H1 (cell line): ENCODE data around the gene IGSF9. TPM values are rescaled to one million over a fixed set of nuclear protein-coding genes. Genes with fewer than 3 reads are reported as not detected.

Source experiments
- CTCF ChIA-PET: fragments of 300-600 bp; sonication (Branson Sonifier 250); formaldehyde crosslinking; loops from one replicate; lab custom pipeline; 2021; ENCODE audit not compliant: partially characterized antibody; lab: Charles Lee
- POLR2A ChIA-PET: fragments of 300-600 bp; sonication (Branson Sonifier 250); formaldehyde crosslinking; loops from one replicate; lab custom pipeline; 2021; ENCODE audit warnings: inconsistent platforms; ENCODE audit not compliant: partially characterized antibody; lab: Charles Lee
- DNase-seq, 2 experiments: peaks; one replicate each; pipeline versions ENCODE4 v3.0.0 to v3.0.0-alpha.2; 2010 to 2022; ENCODE audit warnings: low spot score in 2 of 2, low read depth in 1 of 2, mixed read lengths in 1 of 2
- FAIRE-seq: peaks from 2 replicates; lab custom pipeline; 2011; peaks lifted over from hg19 to GRCh38; lab: Jason Lieb, UNC
- H2AFZ ChIP-seq: 2 replicates; pipeline ENCODE4 v1.8.1; 2012; ENCODE audit warnings: low read length, inconsistent platforms
- H2AK5ac ChIP-seq: 2 replicates; pipeline ENCODE4 v1.6.1; 2013; ENCODE audit warnings: low read depth, low read length
- H2BK120ac ChIP-seq: replicated peaks from 2 replicates; pipeline ENCODE3; 2013; ENCODE audit warnings: low read depth, low read length, inconsistent platforms
- H2BK12ac ChIP-seq: 2 replicates; pipeline ENCODE4 v1.6.1; 2013; ENCODE audit warnings: low read depth, low read length
- H2BK15ac ChIP-seq: 2 replicates; pipeline ENCODE4 v1.6.1; 2013; ENCODE audit warnings: low read length
- H2BK20ac ChIP-seq: 2 replicates; pipeline ENCODE4 v1.6.1; 2013; ENCODE audit warnings: low read length
- H2BK5ac ChIP-seq: 2 replicates; pipeline ENCODE4 v1.6.1; 2013; ENCODE audit warnings: low read depth, low read length
- H3K14ac ChIP-seq: 2 replicates; pipeline ENCODE4 v1.6.1; 2013; ENCODE audit warnings: inconsistent platforms; ENCODE audit not compliant: insufficient read length
- H3K18ac ChIP-seq: 2 replicates; pipeline ENCODE4 v1.6.1; 2013; ENCODE audit warnings: low read length; ENCODE audit errors: extremely low read depth
- H3K23ac ChIP-seq: 2 replicates; pipeline ENCODE4 v1.6.1; 2013; ENCODE audit warnings: inconsistent platforms; ENCODE audit not compliant: insufficient read length
- H3K23me2 ChIP-seq: 2 replicates; pipeline ENCODE4 v1.6.1; 2013; ENCODE audit warnings: low read depth, low read length
- H3K27ac ChIP-seq: 2 replicates; pipeline ENCODE4 v1.6.1; 2011; ENCODE audit warnings: low read depth, low read length, inconsistent platforms
- H3K27me3 ChIP-seq, 4 experiments: replicated peaks in 1 of 4; 1 replicate in 1 of 4; 2 replicates in 3 of 4; pipeline versions ENCODE4 v1.6.1 to v1.8.1; 2011 to 2013; ENCODE audit warnings: low read length in 3 of 4, mild to moderate bottlenecking in 3 of 4, inconsistent platforms in 2 of 4, mixed read lengths in 2 of 4, moderate library complexity in 1 of 4; ENCODE audit not compliant: control insufficient read depth in 3 of 4, insufficient read depth in 3 of 4; ENCODE audit errors: extremely low read depth in 1 of 4
- H3K36me3 ChIP-seq, 4 experiments: 2 replicates each; pipeline versions ENCODE4 v1.6.1 to v1.8.1; 2011 to 2013; ENCODE audit warnings: mild to moderate bottlenecking in 4 of 4, low read length in 3 of 4, moderate library complexity in 2 of 4, control low read depth in 1 of 4, inconsistent platforms in 1 of 4; ENCODE audit not compliant: insufficient read depth in 4 of 4, control insufficient read depth in 2 of 4
- H3K4ac ChIP-seq: replicated peaks from 2 replicates; pipeline ENCODE3; 2013; ENCODE audit warnings: low read length, low read depth, mixed read lengths, inconsistent platforms; ENCODE audit not compliant: insufficient read length
- H3K4me1 ChIP-seq, 4 experiments: replicated peaks in 1 of 4; 1 replicate in 1 of 4; 2 replicates in 3 of 4; pipeline versions ENCODE4 v1.6.1 to v1.8.1; 2011 to 2013; ENCODE audit warnings: low read length in 3 of 4, inconsistent platforms in 2 of 4, mixed read lengths in 1 of 4; ENCODE audit not compliant: insufficient read depth in 4 of 4, control insufficient read depth in 3 of 4
- H3K4me2 ChIP-seq, 2 experiments: 2 replicates each; pipeline versions ENCODE4 v1.6.1 to v1.8.1; 2011 to 2013; ENCODE audit warnings: low read depth in 2 of 2, low read length in 2 of 2, control low read depth in 1 of 2, inconsistent platforms in 1 of 2, mild to moderate bottlenecking in 1 of 2; ENCODE audit not compliant: insufficient read depth in 1 of 2
- H3K4me3 ChIP-seq, 4 experiments: fragments of 200-600, 300-600 bp in 1 of 4; sonication (generic), shearing (Covaris generic), sonication (Bioruptor Twin) in 1 of 4; 2 replicates each; pipeline versions ENCODE4 v1.5.1 to v1.8.1; 2011 to 2016; ENCODE audit warnings: low read length in 4 of 4, low read depth in 3 of 4, control low read depth in 2 of 4, inconsistent platforms in 2 of 4, mild to moderate bottlenecking in 2 of 4, mixed read lengths in 1 of 4, moderate library complexity in 1 of 4; ENCODE audit not compliant: insufficient read depth in 2 of 4; ENCODE audit errors: extremely low read depth in 1 of 4
- H3K56ac ChIP-seq: replicated peaks from 2 replicates; pipeline ENCODE3; 2013; ENCODE audit warnings: low read depth, mild to moderate bottlenecking, mixed read lengths, low read length, inconsistent platforms; ENCODE audit not compliant: insufficient read length
- H3K79me1 ChIP-seq: 2 replicates; pipeline ENCODE4 v1.6.1; 2013; ENCODE audit warnings: low read depth, low read length, control low read depth
- H3K79me2 ChIP-seq, 2 experiments: 2 replicates each; pipeline versions ENCODE4 v1.6.1 to v1.8.1; 2012 to 2013; ENCODE audit warnings: low read length in 2 of 2, mild to moderate bottlenecking in 2 of 2, inconsistent platforms in 1 of 2; ENCODE audit not compliant: insufficient read depth in 2 of 2, control insufficient read depth in 1 of 2
- H3K9ac ChIP-seq, 4 experiments: replicated peaks in 1 of 4; 1 replicate in 1 of 4; 2 replicates in 3 of 4; pipeline versions ENCODE4 v1.6.1 to v1.8.1; 2011 to 2013; ENCODE audit warnings: low read depth in 3 of 4, low read length in 3 of 4, control low read depth in 2 of 4, mild to moderate bottlenecking in 2 of 4, moderate library complexity in 2 of 4, inconsistent platforms in 1 of 4; ENCODE audit errors: extremely low read depth in 1 of 4
- H3K9me3 ChIP-seq, 2 experiments: 2 replicates each; pipeline versions ENCODE4 v1.6.1 to v1.8.1; 2012 to 2013; ENCODE audit warnings: mild to moderate bottlenecking in 2 of 2, moderate library complexity in 2 of 2, control low read depth in 1 of 2, inconsistent platforms in 1 of 2, low read depth in 1 of 2, low read length in 1 of 2, mixed read lengths in 1 of 2; ENCODE audit not compliant: insufficient read depth in 2 of 2
- H4K20me1 ChIP-seq, 2 experiments: replicated peaks in 1 of 2; 2 replicates each; pipeline versions ENCODE3 to v1.8.1; 2011 to 2013; ENCODE audit warnings: inconsistent platforms in 2 of 2, low read length in 2 of 2, mild to moderate bottlenecking in 1 of 2; ENCODE audit not compliant: insufficient read depth in 2 of 2, control insufficient read depth in 1 of 2
- H4K5ac ChIP-seq: 2 replicates; pipeline ENCODE4 v1.6.1; 2013; ENCODE audit warnings: low read length, low read depth, mixed read lengths, inconsistent platforms; ENCODE audit not compliant: insufficient read length
- H4K8ac ChIP-seq: 2 replicates; pipeline ENCODE4 v1.8.0; 2013; ENCODE audit warnings: mild to moderate bottlenecking, moderate library complexity, low read length, inconsistent platforms; ENCODE audit not compliant: insufficient read depth; ENCODE audit errors: extremely low read depth
- H4K91ac ChIP-seq: replicated peaks from 2 replicates; pipeline ENCODE3; 2013; ENCODE audit warnings: low read length, mixed read lengths, inconsistent platforms; ENCODE audit not compliant: insufficient read length
- FOSL1 ChIP-seq: IDR thresholded peaks from 2 replicates; pipeline ENCODE4 v1.6.1; 2011; ENCODE audit warnings: mild to moderate bottlenecking, low read depth, low read length, moderate library complexity; ENCODE audit not compliant: insufficient read depth
- GTF2F1 ChIP-seq: IDR thresholded peaks from 2 replicates; pipeline ENCODE4 v1.6.1; 2012; ENCODE audit warnings: low read depth, low read length, improper control_type of control experiment, borderline replicate concordance
- HDAC2 ChIP-seq, 2 experiments: fragments of 300-600 bp in 1 of 2; sonication (generic) in 1 of 2; IDR thresholded peaks; 2 replicates each; pipeline ENCODE4 v1.6.1; 2011 to 2012; ENCODE audit warnings: low read depth in 2 of 2, low read length in 2 of 2, mild to moderate bottlenecking in 2 of 2, moderate library complexity in 2 of 2, borderline replicate concordance in 1 of 2, inconsistent platforms in 1 of 2
- KDM5A ChIP-seq: fragments of 200-600 bp; IDR thresholded peaks from 2 replicates; pipeline ENCODE4 v1.7.1; 2012; ENCODE audit warnings: mild to moderate bottlenecking, low read length, inconsistent platforms, mixed read lengths
- MAX ChIP-seq: IDR thresholded peaks from 2 replicates; pipeline ENCODE4 v1.6.1; 2012; ENCODE audit warnings: inconsistent platforms
- NANOG ChIP-seq: IDR thresholded peaks from 2 replicates; pipeline ENCODE4 v1.6.1; 2011; ENCODE audit warnings: low read length, low read depth, mild to moderate bottlenecking, inconsistent platforms; ENCODE audit not compliant: insufficient read depth, poor library complexity, severe bottlenecking
- WGBS, 2 experiments: shearing (Covaris generic) in 1 of 2; methylation state at CpG; one replicate each; pipeline versions ENCODE4 v1.1.6 to v1.1.7; 2013 to 2015; ENCODE audit warnings: low lambda C conversion rate in 2 of 2, mixed read lengths in 2 of 2, inconsistent platforms in 1 of 2, low coverage in 1 of 2, missing lambda C conversion rate in 1 of 2; ENCODE audit not compliant: insufficient replicate concordance in 2 of 2, insufficient coverage in 1 of 2, insufficient read length in 1 of 2; ENCODE audit errors: extremely low coverage in 1 of 2, missing lambda C conversion rate in 1 of 2; 5-methylcytosine and 5-hydroxymethylcytosine counted together
- polyA plus RNA-seq, 7 experiments: library from polyadenylated mRNA; depleted of rRNA in 3 of 7; stranded (reverse) in 5 of 7; unstranded in 2 of 7; fragments of >200 nt in 5 of 7; fragments of 200-250 nt in 2 of 7; gene quantifications; 1 replicate in 5 of 7; 2 replicates in 1 of 7; 4 replicates in 1 of 7; pipeline versions ENCODE4 v1.2.1 to v1.2.3, GENCODE V29; 2011 to 2013; ENCODE audit warnings: missing spikeins in 2 of 7, mixed read lengths in 2 of 7
- total RNA-seq: library from RNA; stranded (reverse); fragmentation: NEBNext Ultra II Directional; extraction: Animal tissue kit (Norgen Biotek cat#: 25700); gene quantifications from 2 replicates; pipeline ENCODE4 v1.2.1, GENCODE V29; 2021

Gene IGSF9
- total and polyA plus RNA-seq, 2 of the 8 experiments (the other 6 are each of a cell fraction or from before 2014, with no cell fraction given) = 10.9 to 28.1 TPM

GRCh38 chr1:159968901-159969300 is 23.5 kb upstream of the IGSF9 start:
- no peaks in the 10 kb centered on the region; the same call in 1 of the 2 replicates for H3K79me1 ChIP-seq
- no peak overlapping the region for H3K4me2 ChIP-seq
- no peak overlapping the region for H4K8ac ChIP-seq
- no peak overlapping the region for H2BK5ac ChIP-seq
- no peak overlapping the region for H4K5ac ChIP-seq
- FAIRE-seq (no peak), DNase-seq (no peak)
- H3K9ac ChIP-seq = no peak overlapping the region
- no peaks in the 10 kb centered on the region for H3K36me3 ChIP-seq
- H4K20me1 ChIP-seq = no peaks in the 10 kb centered on the region
- H2BK15ac ChIP-seq = no peak overlapping the region
- no peak overlapping the region for H2BK120ac ChIP-seq
- H3K18ac ChIP-seq = no peak overlapping the region
- H3K23ac ChIP-seq = no peak overlapping the region
- no peak overlapping the region for H3K27ac ChIP-seq
- no peaks in the 10 kb centered on the region for H3K23me2 ChIP-seq
- no peak overlapping the region for H2AK5ac ChIP-seq
- H3K79me2 ChIP-seq = no peaks in the 10 kb centered on the region
- H3K14ac ChIP-seq = no peak overlapping the region
- no peaks in the 10 kb centered on the region; a peak in 1 of 7 replicates for H3K4me1 ChIP-seq
- H2BK12ac ChIP-seq = no peak overlapping the region
- no peak overlapping the region for H3K56ac ChIP-seq
- H2BK20ac ChIP-seq = no peak overlapping the region
- H3K4ac ChIP-seq = no peak overlapping the region
- H4K91ac ChIP-seq = no peak overlapping the region
- H3K27me3 ChIP-seq = no peaks in the 10 kb centered on the region; a peak in 1 of 7 replicates
- ChIA-PET POLR2A (interaction anchor here (1.3 kb wide), 1 partner anchor 10 kb away, joined by 3 read pairs; no protein-coding TSS in a partner anchor), CTCF (interaction anchor here (0.6 to 6.6 kb wide), 7 partner anchors 21 to 148 kb away, joined by 3 to 60 read pairs (median 6); partner anchors contain the start of gene IGSF9)
- TF ChIP-seq MAX = no peak
- TF ChIP-seq HDAC2 (IDR thresholded peaks at IDR 0.05; ENCODE audit: borderline replicate concordance in 1 of 2, low read depth in 2 of 2, low read length in 2 of 2) = no peak
- no peak for TF ChIP-seq GTF2F1
- no peak for TF ChIP-seq KDM5A
- TF ChIP-seq NANOG = no peak
- TF ChIP-seq FOSL1 = no peak
- H3K9me3 ChIP-seq = no peaks in the 10 kb centered on the region
- no peak overlapping the region for H3K4me3 ChIP-seq
- no peak overlapping the region for H2AFZ ChIP-seq
- 80% methylated on average over 3 of the region's 3 CpGs; no CpG with 5 or more reads in 1 of the 2 experiments for WGBS, 2 experiments
